Activated T-cell treated with anti-CD3 and anti-CD28 coated beads, Interleukin-2, amount 50 U/mL, for 1 hour (primary cell): ENCODE data around the gene KLK15.
"Not testable (repeated sequence)": the region's sequence is repeated elsewhere in the genome, so short reads cannot be mapped to it uniquely, and the experiment has no call there.

ENCODE experiments used
- DNase-seq: peaks from one replicate; pipeline ENCODE4 v3.0.0-alpha.2; 2020

The KLK15 gene

DNA sequence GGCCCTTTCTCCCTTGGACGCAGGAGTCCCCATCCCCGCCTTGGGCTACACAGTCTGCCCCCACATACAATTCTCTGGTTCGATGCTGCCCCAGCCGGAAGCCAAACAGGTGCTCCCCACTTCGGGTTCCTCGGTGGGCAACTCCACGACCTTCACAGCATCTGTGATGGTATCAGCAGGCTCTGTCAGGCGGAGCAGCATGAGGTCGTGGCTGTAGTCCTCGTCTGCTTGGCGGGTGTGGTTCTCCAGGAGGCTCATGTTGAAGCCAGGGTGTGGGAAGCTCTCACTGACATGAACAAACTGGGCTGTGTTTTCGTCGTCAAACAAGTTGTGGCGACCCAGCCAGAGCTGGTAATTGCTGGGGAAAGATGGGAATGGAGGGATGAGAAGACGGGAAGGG, 13.3 kb downstream of the KLK15 start:
- DNase-seq: no peak

DNA sequence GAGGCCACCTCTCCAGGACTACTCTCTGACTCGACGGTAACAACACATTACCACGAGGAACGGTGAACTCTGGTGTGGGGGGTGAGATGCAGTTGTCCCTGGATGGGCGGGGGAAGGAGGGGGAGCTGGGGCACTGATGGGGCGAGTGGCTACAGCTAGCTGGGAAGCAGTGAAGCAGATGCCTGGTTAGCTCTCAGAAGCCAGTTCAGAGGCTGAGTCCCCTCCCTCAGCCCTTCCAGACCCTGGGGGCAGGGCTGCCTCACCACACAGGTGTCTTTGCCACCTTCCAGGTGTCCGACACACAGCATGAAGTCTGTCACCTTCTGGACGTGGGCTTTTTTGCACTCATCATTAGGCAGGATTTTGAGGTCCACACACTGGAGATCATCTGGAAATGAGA, 13.7 kb downstream of the KLK15 start:
- no peak for DNase-seq

DNA sequence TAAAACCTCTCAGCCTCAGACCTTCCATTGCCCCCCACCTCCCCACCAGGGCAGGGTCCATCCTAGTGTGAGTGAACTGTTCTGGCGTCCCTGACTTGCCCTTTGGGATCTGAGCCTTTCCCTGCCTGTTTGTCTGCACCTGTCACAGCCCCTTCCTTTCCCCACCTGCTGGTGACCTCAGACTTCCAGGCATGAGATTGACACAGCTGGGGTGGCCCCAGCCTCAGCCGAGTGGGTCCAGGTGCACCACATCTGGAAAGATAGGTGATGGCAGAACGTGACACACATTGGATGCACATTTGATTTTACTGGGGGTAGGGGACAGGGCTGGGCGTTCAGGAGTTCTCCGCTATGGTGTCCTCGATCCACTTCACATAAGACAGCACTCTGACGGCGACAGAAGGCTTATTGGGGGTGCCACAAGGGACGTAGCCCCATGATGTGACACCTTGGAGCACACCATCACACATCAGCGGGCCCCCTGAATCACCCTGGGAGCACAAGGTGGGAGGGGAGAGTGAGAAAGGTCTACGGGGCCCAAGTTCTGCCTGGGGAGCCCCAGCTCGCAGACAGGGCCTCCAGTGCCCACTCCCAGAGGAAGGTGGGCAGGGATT, 14.4 kb downstream of the KLK15 start:
- DNase-seq: no peak

DNA sequence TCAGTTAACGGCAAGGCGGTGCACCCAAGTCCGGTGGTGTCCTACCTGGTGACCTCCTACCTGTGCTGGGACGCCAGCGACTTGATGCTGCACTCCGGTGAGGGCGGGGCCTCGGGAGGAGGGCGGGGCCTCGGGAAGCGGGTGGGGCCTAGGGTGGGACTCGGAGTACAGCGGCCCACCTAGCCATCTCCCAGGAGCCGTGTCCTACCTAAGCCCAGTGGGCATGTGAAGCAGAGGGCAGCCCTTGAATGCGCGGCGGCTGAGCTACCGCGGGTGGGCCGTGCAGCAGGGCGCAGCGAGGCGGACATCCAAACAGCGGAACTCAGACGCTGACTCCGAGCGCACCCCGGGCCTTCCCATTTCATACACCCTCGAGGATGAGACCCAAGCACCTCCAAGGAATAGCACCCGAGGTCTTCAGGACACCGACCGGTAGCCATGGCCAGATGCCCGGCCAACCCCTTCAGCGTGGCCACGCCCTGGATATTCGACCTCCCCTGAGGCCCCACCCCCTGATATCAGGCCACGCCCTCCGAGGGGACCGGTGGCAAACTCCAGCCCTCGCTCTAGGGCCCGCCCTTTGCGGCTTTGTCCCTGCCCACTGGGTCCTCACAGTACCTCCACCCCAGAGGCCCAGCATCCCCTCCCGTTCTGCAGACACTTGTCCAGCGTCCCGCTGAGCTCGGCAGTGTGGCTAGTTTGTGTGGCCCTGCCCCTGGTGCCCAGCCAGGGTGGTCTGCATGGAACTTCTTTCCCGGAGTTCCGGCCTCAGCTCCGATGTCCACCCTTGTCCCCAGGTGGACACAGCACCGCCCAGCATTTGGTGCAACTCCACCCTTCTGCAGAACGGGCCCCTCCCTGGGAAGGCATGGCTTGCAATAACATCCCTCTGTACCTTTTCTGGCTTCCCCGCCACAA, 15.2 kb downstream of the KLK15 start:
- peak; percentile 40 for DNase-seq

DNA sequence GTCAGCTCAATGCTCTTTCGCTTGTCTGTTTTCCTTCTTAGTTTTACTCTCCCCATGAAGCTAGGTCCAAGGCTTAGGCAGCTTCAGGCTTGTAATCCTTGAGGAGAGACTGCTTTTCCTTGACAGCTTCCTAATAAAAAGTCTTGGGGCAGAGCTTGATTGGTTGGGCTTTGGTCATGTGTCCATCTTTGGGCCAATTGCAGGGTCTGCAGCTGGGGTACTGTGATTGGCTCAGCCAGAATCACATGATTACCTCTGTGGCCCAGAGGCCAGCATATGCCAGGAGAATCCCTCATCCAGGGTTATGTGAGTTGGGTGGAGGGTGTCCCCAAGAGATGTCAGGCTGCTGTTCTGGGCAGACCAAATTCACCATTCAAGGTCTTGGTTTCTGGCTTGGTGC, 17.9 kb downstream of the KLK15 start:
- no peak for DNase-seq

DNA sequence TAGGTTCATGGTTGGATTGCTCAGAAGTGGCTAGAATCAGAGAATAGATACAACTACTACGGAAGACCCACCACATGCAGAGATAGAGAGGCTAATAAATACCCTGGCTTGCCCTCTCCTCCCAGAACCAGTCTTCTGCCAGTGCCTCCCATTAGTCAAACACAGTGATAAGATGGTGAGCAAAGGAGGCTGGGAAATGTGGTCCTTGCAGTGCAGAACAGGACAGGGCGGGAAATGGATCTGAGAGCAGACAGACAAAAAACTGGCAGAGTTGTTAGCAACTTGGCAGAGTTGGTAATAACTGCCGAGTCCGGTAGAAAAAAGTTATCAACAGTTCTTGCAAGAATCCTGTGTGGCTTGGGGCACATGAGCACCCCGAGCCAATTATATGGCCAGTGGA, 18.5 kb downstream of the KLK15 start:
- DNase-seq: no peak

DNA sequence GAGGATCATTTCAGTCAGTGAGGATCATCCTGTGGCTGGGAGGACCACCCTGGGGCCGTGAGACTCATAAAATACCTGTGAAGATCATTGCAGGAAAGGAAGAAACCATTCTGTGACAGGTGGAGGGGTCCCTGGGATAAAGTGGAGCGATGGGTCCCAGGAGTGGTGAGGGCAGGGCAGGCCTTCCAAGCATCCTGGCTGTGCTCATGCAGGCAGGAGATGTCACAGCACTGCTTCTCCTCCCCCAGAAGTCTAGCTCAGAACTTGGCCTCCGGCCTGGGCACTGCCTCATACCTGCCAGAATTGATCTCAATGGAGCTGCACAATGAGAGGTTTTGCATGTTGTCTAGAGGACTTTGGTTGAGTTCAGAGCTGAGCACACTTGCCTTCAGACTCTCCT, 20.9 kb downstream of the KLK15 start:
- DNase-seq: no peak

DNA sequence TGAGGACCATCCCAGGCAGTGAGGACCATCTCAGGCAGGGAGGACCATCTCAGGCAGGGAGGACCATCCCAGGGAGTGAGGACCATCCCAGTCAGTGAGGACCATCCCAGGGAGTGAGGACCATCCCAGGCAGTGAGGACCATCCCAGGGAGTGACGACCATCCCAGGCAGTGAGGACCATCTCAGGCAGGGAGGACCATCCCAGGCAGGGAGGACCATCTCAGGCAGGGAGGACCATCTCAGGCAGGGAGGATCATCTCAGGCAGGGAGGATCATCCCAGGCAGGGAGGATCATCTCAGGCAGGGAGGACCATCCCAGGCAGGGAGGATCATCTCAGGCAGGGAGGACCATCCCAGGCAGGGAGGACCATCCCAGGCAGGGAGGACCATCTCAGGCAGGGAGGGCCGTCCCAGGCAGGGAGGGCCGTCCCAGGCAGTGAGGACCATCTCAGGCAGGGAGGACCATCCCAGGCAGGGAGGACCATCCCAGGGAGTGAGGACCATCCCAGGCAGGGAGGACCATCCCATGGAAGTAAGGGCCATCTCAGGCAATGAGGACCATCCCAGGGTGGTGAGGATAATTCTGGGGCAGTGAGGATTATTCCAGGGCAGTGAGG, 21.6 kb downstream of the KLK15 start:
- DNase-seq: not testable (repeated sequence)

DNA sequence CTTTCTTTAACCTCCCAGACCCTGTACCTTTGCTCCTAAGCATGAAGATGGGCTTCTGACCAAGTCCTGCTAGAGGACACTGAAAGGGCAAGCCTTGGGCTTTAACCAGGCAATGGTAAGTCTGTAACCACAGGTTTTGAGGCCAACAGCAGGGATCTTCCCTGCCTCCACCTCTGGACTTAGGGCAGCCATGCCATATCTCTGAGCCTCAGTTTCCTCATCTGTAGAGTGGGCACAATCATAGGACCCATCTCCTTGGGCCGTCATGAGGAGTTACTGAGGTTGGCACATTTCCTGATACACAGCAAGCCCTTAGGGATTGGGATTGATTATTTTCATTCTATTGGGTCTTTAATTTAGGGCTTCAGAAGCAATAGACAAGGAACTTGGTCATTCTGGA, 24.5 kb downstream of the KLK15 start:
- no peak for DNase-seq

DNA sequence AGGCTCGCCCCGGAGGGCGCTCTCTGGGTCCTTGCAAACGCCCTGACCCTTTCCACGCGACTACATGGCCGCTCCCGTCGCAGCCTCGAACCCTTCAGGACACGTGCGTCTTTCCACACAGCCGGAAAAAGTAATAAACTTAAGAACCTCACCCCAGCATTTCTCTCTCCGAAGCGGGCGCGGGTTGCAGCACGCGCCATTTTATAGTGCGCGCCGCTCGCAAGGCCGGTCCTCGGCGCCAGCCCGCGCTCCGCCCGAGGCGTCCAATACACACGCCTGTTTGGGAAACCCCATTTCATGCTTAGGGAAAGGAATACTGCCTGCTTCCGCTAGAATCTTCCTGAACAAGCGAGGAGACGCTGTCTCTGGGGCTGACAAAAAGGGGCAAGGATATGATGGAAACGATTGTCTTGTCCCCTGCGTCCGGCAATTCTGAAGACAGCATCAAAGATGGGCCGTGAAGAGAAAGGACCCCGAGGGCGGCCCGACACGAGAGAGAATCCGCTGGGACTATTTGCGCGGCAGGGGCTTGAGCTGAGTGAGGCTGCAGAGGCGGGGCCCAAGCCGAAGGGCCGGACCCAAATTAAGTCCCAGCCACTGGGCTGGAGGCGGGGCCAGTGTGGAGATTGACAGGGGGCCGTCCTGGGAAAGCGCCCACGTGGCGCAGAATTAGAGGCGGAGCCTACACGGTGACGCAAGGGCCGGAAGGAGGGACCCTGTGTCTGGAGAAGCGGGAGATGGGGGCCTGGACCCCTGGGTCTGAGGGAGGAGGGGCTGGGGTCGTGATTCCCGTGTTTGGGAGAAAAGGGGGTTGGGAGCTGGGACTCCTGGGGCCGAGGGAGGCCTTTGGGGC, 28.7 kb downstream of the KLK15 start:
- DNase-seq: peak; percentile 97

DNA sequence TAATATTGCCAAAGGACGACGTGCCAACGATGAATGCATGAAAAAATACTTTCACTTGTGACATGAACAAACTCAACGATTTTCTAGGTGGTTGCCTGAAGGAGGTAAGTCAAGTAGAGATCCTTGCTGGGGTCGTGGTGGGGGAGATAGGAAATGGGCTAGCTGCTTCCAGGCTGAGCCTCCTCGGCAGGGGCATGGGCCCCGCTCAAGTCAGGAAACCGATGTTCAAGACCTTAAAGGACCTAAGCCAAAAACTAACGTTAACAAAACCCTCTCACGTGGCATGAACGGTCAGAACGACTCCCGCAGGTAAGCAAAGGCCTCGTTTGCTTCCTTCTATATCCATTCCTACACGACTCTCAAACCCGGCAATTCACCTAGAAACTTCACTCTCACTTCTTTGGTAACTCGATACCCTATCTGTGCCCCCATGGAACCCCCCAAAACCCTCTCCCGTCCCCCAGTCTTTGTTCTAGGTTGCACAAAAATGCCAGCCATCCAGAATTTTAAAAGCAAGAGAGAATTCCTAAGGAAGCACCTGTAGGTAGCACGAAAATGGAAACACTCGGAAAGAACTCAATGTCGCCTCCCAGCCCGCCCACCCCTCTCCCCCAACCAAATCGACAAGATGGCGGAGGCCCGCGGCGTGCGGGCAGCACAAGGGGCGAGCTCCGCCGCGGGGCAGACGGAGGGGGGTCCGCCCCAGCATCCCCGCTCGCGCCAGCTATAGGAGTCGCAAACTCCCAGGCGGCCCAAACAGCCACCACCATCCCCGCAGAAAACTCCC, 29.5 kb downstream of the KLK15 start:
- DNase-seq: no peak

DNA sequence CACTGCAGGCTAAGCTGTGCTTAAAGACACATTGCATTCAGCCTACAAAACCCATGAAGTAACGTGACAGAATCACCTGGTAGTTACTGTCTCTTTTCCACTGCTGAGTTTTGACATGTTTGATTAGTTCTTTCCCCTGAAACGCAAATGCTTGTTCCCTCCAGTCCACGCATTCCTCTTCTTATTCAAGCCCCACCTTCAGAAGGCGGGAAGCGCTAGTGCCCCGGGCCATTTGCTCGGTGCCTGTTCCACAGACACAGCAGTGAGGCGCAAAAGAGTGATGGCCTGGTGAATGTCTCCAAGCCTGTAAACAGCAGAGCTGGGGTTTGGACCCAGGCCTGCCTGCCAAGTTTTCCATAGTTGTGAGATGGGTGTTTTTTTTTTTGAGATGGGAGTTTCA, 32.3 kb downstream of the KLK15 start:
- no peak for DNase-seq

DNA sequence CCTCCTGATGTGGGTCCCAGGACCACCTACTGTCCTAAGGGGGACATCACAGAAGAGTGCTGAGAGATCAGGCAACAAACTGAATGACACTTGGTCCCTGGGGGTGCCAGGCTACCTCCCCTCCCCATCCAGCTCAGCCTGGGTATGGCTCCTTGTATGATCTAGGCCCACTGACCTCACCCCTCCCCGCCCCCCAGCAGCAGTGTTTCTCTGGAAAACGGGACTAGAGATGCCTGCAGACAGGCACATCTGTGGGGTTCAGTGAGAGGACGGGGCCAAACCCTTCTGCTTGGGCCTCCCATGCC, 33.9 kb downstream of the KLK15 start:
- no peak for DNase-seq

DNA sequence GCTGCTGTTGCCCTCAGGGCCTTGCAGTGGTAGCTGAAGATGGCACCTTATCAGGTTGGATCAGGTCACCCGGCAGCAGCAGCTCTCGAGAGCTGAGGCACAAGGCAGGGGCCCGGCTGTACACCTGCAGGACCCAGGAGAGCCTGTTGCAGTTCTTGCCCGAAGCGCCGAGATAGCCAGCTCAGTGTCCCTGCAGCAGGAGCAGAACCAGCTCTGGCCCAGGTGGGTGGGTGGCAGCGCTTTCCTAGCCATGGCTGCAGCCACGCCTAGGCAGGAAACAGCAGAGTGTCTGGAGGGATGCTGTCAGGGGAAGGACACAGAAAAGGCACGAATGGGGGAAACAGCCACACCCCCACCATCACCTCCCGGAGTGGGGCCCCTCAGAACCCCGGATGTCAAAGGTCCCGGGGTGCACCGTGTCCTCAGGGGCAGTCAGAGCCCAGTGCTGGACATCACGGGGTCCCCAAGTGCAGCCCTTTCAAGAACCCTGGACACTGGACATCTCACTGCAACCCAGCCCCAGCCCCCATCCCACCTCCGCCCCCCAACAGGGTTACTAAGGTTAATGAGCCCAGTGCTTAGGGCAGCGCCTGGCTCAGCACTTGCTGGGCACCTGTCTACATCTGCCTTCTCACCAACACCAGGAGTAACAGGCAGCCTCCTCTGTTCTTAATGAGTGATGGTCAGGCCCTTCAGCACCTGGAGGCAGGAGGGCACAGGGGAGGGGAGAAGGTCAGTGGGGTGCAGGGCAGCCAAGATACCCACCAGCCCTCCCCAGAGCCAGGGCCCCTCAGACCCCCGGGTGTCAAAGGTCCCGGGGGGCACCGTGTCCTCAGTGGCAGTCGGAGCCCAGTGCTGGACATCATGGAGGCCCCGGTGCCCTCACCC, 34.5 kb downstream of the KLK15 start:
- no peak for DNase-seq

DNA sequence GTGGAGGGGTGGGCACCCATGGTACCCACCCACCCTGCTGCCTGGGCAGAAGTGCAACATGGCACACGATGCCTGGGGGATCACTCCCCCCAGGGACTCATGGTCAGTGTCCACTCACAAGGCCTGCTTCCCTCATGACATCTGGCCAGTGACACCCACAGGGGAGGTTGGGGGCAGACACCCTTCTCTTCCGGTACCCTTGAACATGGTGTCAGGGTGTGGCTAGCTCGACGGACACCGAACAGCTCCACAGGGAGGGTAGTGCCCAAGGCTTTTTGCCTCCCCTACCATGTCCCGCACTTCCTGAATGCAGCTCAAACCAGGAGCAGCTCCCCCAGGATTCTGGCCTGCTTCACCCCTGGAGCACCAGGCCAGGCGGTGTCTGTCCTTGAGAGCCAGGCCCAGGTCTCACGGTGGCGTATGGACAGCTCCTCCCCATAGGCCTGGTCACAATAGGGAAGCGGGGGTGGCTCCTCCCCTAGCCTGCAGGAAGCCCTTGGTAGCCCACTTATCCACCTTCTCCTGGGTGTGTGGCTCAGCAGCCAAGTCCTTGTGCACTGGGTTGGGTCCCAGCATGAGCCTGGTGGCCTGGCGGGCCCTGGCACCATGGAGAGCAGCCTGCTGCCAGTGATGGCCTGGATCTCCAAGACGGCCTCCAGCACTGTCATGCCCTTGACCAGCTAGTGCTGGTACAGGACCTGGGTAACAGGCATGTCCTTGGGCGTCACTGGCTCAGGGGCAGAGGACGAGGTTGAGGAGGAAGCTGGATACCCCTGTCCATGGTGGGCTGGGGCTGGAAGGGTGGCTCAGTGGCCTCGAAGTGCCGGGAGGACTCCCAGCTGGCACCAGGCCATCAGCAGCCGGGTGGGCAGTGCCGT, 35.4 kb downstream of the KLK15 start:
- DNase-seq: no peak

DNA sequence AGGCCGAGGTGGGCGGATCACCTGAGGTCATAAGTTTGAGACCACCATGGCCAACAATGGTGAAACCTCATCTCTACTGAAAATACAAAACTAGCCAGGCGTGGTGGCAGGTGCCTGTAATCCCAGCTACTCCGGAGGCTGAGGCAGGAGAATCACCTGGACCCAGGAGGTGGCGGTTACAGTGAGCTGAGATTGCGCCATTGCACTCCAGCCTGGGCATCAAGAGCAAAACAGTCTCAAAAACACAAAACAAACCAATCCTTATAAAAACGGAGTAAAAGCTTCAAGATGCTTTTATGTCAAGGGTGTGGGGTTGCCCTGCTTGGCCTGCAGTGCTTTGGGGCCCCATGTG, 36.0 kb downstream of the KLK15 start:
- DNase-seq: no peak

DNA sequence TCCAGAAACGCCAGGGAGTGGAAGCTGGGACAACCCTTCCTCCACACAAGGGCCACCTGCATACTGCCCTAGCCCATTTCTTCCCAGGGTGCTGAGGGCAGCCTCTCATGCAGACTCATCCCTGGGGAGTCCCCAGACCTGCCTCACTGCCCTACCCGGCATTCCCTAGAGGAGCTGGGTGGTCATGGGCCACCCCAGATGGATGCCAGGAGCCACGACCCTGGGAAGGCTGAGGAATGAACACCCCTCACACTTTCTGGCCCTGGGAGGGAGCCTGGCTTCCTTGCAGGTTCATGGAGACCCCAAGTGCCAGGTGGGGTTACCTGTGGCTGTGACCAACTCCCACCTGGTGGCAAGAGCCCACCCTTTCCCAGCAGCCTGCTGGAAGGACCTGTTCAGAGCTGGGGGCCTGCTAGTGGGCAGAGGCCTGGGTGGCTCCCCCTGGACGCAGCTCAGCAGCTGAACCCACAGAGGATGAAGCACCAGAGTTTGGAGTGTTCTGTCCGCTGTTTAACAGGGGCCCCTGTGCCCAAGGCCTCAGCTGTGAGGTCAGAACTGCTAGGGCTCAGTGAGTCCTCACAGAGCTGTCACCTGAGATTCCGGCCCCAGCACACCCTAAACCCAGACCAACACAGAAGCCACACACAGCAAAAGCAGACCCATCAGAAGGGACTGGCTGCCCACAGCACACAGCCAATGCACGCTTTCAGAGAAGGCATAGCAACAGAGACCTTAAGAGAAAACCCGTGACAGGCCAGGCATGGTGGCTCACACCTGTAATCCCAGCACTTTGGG, 36.5 kb downstream of the KLK15 start:
- DNase-seq: no peak

DNA sequence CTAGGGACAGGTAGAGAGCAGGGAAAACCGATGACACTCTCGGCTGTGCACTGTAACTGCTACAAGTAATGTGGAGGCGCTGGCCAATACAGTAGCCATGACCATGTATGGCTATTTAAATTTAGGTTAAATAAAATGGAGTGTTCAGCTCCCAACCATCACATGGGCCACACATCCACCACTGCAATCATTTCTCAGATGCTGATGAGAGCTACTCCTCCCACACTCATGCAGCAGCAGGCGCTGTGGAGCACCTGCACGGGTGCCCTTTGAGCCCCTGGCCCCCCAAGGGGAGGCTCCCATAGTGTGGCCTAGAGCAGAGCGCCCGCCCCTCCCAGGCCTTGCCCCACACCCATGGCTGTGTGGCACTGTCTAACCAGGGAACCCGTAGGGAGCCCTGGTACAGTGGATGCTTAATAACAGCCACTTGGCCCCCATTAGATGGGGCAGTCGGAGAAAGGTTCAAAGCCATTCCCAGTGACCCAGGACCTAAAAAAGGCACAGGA, 37.2 kb downstream of the KLK15 start:
- no peak for DNase-seq

DNA sequence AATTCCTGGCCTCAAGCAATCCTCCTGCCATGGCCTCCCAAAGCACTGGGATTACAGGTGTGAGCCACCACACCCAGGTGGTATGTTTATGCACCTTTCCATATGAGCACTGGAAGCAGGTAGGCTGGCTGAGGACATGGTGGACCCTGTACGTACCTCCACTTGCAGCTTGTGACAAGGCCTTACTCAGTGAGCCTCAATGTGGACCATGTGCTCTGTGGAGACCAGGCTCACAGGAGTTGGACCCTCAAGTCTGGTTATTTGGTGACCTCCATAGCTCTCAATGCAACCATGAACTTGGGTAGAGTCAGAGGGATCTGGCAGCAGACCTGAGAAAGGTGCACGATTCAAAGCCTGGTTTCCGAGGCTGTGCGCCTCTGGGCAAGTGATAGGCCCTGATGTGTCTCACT, 37.7 kb downstream of the KLK15 start:
- no peak for DNase-seq
